Femur (tissue), 1 donor: ENCODE measurements around the gene COTL1.

Experiments
- DNase-seq: peaks from one replicate; pipeline ENCODE4 v3.0.0-alpha.2; 2017

Gene COTL1

DNA sequence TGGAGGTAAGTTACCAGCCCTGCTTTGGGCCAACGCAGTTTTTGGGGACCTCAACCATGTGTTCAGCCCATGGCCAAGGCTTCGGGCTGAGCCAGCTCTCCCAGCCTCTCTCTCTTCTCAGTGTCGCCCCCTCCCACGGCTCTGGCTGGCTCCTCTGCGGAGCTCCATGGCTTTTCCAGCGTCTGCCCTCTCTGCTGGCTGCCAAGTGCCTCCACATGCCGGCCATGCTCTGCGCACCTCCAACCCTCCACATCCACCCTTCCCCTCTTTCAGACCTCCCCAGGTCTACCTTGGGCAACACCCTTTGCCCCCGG is 23.2 kb downstream of the COTL1 start:
- no peak for DNase-seq

DNA sequence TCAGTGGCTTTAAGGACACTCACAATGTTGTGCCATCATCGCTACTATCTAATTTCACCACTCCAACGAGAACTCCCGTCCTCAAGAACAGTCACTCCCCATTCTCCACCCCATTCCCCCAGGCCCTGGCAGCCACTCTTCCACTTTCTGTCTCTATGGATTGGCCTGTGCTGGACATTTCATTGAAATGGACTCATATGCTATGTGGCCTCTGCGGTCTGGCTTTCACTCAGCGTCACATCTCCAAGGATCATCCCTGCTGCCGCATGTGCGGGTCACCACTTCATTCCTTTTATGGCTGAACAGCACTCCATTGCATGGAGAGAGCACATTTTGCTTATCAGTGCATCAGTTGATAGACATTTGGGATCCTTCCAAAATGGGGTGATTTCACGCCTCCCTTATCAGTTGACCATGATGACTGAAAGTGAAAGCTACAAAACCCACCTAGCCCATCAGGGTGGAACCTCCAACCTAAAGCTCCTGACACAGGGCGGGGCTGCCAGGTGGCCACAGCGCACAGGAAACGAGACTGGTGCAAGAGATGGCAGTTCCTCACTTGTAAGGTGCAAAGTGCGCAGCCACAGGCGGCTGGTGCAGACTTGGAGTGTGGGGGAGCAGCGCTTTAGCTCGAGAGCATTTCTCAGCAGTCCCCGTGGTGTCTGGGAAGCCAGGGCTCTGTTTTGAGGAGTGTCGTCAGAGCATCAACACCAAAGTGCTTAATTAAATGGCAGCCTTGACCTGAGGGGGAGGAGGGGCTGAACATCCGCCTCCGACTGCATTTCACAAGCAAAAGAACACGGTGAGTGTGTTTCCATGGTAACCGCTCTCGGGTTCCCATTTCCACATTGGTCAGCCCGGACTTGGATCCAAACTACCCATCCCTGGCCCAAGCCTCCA is 23.8 kb downstream of the COTL1 start:
- DNase-seq = no peak

DNA sequence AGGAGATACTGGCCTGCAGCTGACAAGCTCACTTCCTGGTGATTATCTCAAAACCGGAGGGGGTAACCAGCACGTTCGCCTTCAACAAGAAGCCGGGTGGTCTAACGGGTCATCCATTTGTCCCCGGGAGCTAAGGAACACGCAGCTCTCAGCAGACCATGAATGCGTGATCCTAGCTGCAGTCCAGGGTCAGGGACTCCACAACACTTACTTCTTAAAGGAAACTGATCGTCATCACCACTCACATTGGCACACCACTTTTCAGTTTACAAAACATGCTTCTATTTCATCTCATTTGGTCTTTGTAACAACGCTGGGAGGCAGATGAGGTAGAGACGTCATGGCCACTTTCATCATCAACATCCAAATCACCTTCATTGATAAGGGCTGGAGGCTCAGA is 25.2 kb downstream of the COTL1 start:
- DNase-seq = no peak

DNA sequence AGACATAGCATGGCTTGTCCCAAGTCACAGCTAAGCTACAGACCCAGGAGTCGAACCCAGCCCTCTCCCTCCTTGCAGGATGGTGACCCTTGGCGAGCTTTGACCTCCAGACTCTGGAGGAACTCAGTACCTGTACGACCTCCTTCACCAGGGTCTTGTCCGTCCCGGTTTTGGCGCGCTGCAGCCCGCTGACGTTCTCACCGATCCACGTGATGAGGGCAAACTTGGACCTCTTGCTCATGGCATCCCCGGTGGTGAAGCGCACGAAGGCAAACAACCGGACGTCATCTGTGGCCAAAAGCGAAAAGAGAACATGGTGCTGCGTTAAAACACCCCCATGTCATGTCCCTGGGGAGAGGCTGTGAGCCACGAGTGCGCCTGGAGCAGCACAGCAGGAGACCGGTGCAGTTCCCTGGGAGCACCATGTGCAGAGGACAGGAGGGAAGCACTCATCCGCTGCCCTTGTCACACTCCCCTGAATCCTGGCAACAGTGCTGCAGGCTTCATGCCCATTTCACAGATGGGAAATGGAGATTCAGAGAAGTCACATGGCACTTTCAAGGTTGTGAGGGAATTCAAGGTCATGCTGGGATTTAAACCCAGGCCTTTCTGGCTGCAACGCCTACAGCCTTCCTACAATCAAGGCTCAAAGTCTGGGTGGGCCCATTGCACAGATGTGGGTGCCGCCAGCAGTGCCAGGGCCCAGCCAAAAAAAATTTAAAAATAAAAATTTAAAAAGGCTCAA is 27.7 kb downstream of the COTL1 start:
- DNase-seq = no peak

DNA sequence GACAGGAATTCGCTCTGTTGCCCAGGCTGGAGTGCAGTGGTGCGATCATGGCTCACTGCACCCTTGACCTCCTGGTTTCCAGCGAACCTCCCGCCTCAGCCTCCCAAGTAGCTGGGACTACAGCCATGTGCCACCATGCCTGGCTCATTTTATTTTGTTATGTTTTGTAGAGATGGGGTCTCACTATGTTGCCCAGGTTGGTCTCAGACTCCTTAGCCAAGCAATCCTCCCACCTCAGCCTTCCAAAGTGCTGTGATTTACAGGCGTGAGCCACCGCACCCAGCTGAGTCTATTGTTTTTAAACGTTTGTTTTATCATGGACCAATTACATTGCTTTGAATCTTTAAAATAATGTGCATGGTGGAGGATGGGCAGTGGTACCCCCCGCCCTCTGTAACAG is 28.9 kb downstream of the COTL1 start:
- DNase-seq = no peak

DNA sequence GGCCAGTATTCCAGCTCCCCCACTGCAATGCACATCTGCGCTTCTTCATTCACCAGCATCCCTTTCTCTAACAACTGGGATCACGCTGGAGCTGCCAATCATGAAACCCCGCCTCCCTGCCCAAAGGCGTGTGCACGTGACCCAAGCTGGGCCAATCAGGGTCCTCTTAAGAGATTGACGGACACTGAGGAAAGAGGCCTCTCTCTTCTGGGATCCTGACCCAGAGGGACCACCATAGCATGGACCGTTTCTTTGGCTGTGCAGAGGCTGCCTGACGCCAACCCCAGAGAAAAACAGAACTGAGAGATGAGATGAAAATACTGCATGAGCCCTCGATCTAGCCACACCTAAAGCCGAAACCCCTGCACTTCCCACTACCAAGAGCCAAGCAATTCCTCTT is 32.0 kb downstream of the COTL1 start:
- no peak for DNase-seq

DNA sequence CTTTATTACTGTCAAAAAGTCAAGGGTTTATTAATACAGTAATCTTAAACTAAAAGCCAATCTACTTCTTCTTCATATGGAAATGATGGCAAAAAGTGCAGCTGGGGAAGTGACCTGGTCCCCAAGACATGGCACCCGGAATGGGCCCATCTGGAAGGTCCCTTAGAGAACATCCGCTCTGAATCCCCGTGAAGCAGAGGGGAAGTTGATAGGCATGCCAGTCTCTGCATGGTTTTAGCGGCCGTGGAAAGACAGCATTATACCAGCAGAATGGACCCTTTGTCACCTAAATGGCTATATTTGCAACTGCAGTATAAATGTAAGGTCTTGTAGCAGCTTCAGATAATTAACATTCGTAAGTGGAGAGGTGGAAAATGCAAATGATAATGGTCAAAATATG is 32.4 kb downstream of the COTL1 start:
- DNase-seq = no peak

DNA sequence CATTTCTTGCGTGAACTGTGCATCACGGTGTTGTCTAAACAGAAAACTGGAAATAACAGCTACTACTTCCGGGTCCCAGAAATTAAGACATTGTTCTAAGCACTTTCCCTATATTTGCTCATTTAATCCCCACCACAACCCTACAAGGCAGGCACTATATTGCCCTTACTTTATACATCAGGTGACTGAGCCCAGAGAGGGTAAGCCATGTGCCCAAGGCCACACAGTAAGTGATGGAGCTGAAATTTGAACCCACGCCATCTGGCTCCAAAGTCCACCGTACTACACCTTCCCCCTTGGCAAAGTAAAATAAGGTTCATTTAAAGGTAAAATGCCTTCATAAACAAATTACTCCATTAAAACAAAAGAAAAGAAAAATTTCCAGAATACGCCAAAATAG is 33.2 kb downstream of the COTL1 start:
- DNase-seq = no peak

DNA sequence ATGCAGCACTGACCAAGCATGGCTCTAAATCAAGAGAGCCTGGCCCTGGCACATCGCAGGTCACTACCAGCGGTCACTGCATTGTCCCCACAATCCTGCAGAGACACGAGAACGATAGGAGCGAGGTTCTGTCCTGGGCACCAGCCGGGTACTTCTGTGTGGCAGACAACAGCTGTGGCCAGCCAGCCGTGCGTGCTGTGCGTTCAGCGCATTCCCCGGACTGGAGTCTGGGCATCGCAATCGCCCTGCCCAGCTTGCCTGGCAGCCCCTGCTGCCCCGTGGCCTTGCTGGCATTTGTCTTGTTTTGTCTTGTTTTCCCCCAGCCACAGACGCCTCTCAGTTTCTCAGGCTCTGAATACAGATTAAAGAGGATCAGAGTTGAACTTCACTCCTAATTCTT is 33.9 kb downstream of the COTL1 start:
- DNase-seq = no peak

DNA sequence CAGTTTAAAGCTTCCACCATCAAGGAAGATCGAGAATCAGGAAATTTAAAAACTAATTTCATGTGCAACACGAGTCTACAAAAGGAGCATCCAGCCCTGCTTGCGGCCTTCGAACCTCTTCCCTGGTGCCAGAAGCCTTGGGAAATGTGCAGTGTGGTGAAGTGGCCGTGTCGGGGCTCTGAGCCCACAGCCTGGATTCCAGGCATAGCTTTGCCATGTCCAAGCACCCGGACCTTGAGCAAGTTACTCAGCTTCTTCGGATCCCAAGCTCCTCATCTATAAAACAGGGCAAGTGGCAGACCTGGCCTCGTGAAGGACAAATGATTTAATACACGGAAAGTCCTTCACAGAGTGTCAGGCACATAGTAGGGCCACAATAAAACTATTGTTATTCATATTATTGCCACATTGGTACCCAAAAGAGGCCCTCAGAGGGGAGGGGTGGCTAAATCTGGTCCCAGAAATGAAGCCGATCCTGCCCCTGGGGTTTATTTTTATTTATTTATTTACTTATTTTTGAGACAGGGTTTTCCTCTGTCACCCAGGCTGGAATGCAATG is 34.8 kb downstream of the COTL1 start:
- DNase-seq = no peak

DNA sequence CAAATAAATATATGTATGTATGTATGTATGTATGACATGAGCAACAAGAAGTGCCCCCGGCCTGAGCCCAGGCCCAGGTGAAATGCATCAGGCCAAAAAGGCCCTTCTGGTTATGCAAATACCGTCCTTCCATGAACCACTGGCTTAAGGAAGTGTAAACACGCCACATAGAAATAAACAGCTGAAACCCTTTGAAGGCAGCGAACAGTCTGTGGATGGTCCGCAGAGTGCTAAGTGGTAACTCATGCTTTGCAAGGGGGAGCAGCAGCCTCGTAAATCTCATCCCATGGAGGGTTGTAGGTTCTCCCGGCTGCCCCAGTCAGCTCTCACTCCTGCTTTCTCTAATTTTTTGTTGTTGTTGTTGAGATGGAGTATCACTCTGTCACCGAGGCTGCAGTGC is 36.7 kb downstream of the COTL1 start:
- DNase-seq = no peak

DNA sequence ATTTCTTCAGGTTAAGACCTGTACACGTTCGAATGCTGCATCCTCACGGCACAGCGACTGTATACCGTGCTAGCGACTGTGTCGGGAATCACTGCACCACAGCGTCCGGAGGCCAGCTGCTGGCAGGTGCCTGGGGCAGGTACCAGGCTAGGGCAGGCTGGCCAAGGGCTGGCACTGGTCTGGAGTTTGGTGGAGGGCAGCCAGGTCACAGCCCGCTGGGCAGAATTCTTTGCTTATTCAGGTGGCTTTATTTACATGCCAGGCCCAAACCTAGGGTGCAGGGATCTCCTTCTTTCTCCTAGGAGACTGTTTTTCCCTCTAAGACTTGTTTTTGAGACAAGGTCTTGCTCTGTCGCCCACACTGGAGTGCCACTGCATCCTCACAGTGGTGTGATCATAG is 37.9 kb downstream of the COTL1 start:
- DNase-seq = no peak

DNA sequence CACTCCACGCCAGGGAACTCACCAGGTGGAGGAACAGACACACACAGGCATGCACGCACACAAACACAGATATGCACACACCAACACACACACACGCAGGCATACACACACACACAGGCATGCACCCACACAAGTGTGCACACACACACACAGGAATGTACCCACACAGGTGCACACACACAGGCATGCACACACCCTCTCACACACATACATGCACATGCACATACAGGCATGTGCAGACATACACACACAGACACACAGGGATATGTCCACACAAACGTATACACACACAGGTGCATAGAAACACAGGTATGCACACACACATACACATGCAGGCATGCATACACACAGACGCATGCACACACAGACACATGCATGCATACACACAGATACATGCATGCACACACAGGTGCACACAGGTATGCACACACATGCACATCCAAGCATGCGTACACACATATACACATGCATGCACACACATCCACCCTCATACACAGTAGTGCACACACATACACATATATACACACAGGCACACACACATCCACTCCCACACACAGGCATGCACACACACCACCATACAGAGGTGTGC is 39.2 kb downstream of the COTL1 start:
- DNase-seq = no peak

DNA sequence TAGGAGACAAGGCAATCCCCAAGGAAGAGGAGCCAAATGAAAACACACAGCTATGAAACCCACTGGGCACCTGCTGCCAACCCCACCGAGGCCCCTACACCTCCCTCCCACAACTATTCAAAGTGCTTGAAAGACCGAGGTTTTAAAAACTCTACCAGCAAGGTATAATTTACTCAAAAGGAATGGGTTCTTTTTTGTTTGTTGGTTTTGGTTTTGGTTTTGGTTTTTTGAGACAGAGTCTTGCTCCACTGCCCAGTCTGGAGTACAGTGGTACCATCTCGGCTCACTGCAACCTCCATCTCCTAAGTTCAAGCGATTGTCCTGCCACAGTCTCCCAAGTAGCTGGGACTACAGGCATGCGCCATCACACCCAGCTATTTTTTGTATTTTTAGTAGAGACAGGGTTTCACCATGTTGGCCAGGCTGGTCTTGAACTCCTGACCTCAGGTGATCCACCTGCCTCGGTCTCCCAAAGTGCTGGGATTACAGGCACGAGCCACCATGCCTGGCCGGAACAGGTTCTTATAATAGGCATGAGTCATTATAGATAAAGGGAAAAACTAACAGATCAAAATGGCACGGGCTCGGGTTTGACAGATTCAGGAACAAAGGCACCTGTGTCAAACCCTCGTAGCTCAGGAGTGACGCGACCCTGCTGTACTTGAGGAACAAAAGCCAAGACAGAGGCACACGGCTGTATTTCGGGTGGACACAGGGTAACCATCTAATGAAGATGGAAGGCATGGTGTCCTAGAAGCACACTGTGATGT is 40.7 kb downstream of the COTL1 start:
- no peak for DNase-seq

DNA sequence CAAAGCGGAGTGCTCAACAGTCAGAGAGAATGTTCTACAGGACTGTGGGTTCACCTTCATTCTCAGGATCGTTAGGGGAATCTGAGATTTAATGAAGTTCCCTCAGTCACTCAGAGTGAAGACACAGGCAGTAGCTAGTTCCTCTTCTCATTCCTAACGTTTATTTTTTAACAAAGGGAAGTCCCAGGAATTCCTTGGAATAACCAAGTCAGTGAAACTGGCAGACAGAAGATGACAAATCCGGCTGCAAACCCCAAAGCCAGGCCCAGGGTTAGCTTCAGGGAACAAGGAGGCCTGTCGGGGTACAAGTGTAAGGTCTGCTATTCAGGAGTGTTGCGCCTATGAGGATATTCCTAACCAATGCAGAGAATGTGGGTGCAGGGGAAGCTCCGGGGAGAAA is 42.0 kb downstream of the COTL1 start:
- DNase-seq = no peak

DNA sequence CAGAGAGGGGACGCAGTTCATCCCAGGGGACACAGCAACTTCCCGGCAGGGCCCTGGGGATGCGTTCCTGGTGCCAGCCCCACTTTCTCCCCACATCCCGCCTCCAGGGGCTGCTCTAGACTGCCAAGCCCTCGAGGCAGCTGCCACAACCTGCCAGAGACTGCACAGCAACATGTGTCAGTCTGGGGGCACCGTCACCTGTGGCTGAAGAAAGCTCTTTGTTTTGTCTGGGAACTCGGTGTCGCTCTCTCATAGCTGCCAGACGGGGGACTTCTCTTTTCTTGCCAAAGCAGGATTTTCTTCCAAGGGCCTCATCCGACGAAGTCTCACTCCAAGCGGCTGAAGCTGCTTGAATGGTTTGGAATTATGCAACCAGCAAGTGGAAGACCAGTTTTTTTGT is 43.7 kb downstream of the COTL1 start:
- DNase-seq = no peak

DNA sequence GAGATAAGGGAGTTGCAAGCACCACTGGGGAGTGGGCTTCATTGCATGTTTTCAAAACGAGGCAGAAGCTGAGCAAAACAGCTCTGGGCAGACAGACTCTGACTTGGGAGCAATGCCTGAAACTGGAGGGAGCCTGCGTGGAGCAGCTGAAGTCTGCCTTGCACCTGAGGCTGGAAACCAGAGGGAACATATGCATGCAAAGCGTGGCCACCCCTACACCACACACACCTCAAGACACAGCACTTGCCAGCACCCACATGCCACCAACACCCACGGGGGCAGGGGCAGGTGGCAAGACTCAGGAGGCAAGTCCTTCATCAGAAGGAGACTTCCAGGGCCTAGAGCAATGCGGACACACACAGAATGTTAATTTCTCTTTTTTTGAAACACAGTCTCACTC is 45.8 kb downstream of the COTL1 start:
- no peak for DNase-seq

DNA sequence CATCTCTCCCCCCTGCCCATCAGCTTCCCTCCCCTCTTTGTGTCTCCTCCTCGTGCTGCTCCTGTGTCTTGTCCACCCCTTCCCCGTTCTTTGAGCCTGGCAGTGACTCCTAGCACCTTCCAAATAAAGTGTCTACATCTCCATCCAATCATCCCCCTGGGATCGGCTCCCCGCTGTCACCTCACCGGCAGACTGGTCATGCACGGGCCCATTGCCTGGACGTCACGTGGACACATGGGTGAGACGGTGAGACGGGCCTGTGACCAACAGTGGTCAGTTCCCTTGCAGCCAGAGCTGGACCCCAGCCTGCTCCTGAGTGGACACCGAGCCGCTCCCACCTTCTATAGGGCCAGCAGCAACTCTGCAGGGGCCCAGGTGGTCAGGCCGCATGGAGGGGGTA is 46.4 kb downstream of the COTL1 start:
- no peak for DNase-seq

DNA sequence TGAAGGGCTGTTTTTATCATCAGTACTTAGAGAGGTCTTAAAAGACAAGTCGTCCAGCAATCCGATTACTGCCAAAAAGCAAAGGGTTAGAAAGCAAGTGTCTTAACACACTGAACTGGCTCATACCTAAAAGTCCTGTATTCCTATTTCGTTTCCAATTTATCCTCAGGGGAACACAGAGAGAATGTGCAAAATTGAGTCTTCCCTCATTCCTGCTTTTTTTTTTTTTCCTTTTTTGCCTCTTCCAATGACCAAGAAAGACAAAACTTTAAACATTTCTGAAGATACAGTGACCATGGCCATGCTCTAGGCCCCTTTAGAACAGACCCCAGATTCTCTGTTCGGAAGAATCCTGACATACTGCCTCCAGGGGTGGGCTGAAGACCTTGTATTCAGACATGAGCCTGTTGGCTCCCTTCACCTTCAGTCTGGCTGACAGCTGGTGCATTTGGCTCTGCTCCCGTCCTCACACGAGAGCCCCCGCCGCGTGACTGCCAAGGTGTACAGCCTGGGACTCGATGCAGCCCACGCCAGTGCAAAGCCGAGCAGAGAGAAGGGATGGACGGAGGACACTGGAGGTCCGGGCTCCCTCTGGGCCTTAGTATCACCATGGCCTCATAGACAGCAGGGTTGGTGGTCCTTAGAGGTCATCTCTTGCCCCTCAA is 47.0 kb downstream of the COTL1 start:
- DNase-seq = peak; percentile 53

DNA sequence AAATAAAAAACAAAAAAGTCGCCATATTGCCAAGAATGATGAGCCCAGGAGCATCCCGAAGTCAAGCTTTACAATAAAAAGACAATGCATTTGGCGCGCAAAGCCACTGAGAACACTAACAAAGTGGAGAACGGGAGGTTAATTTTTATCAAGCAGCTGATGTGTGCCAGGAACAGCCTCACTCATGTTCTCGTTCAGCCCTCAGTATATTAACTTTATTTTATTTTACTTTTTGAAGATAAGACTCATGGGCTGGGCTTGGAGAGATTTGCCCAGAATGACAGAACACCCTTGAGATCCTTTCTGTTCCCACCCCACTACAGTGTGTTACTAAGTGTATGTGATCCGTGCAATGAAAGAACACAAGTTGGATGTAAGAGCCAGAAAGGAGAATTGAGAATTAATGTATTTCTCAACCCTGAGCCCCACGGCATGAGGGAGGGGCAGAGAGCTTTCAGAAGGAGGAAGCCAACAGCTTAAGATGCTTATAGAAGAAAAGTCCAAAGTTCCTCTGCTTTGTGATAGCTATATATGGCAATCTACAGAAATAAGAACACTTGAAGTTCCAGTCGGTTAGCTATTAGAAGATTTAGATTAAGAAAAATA is 48.4 kb downstream of the COTL1 start:
- DNase-seq = no peak

DNA sequence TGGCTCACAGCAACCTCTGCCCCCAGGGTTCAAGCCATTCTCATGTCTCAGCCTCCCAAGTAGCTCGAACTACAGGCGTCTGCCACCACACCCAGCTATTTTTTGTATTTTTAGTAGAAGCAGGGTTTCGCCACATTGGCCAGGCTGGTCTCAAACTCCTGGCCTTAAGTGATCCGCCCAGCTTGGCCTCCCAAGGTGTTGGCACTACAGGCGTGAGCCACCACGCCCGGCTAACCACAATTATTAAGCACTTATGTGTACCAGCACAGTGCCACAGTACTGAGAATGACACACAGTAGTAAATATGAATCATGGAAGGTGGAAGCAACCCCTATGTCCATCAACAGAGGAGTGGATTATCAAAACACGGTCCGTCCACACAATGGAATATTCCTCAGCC is 49.8 kb downstream of the COTL1 start:
- no peak for DNase-seq
